ENCODE results near the gene ANO3.

Gene ANO3

GRCh38 chr11:26550022-26550421 is 218.1 kb downstream of the ANO3 start:
- no peak for DNase-seq (ENCODE audit: extremely low spot score)
- ChIA-PET POLR2A (no interaction called here), CTCF (no interaction called here)
- TF ChIP-seq CTCF (IDR thresholded peaks at IDR 0.05; ENCODE audit: control extremely low read depth, extremely low read depth, low read depth, missing control alignments), result no peak

- no peak for TF ChIP-seq CTCF (IDR thresholded peaks at IDR 0.05; ENCODE audit: control extremely low read depth, extremely low read depth, low read depth, missing control alignments)
- no peak for DNase-seq (ENCODE audit: extremely low spot score)
- CTCF ChIA-PET, result interaction anchor here (1.0 kb wide), 1 partner anchor 18 kb away, joined by 4 read pairs; no protein-coding TSS in a partner anchor
- POLR2A ChIA-PET, result no interaction called here
Measured at GRCh38 chr11:26551186-26551801, 219.4 kb downstream of the ANO3 start.

- POLR2A ChIA-PET, result no interaction called here
- no peak for TF ChIP-seq CTCF (IDR thresholded peaks at IDR 0.05; ENCODE audit: control extremely low read depth, extremely low read depth, low read depth, missing control alignments)
- DNase-seq (ENCODE audit: extremely low spot score), result no peak
- CTCF ChIA-PET, result no interaction called here
Measured at GRCh38 chr11:26553182-26553581, 221.3 kb downstream of the ANO3 start.

GRCh38 chr11:26554455-26554854 is 222.5 kb downstream of the ANO3 start:
- CTCF ChIA-PET, result no interaction called here
- no peak for DNase-seq (ENCODE audit: extremely low spot score)
- TF ChIP-seq CTCF (IDR thresholded peaks at IDR 0.05; ENCODE audit: control extremely low read depth, extremely low read depth, low read depth, missing control alignments), result no peak
- POLR2A ChIA-PET, result no interaction called here

GRCh38 chr11:26556582-26556981 is 224.7 kb downstream of the ANO3 start:
- ChIA-PET CTCF (interaction anchor here (1.2 to 2.6 kb wide), 3 partner anchors 9 to 24 kb away, joined by 3 to 7 read pairs (median 3); no protein-coding TSS in a partner anchor), POLR2A (interaction anchor here (0.5 kb wide), 1 partner anchor 109 kb away, joined by 3 read pairs; no protein-coding TSS in a partner anchor)
- DNase-seq (ENCODE audit: extremely low spot score), result no peak
- TF ChIP-seq CTCF (IDR thresholded peaks at IDR 0.05; ENCODE audit: control extremely low read depth, extremely low read depth, low read depth, missing control alignments), result no peak

DNA sequence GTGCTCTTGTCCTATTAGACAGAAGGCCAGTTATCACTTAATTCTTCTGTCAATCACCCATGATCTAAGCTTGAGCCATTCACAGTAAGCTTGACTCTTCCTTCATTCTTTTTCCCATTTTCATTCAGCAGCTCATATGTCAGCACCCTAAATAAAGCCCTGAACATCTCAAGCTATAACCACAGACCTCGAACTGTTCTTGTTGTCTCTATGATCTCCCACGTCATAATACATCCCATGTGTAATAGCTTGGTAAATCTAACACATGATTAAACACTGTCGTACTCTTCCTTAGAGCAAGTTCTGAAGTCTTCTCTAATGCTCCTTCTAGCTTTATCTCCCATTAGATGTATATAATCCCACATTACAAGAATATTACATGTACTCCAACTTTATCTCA is 225.7 kb downstream of the ANO3 start:
- DNase-seq (ENCODE audit: extremely low spot score), result no peak
- TF ChIP-seq CTCF (IDR thresholded peaks at IDR 0.05; ENCODE audit: control extremely low read depth, extremely low read depth, low read depth, missing control alignments), result no peak
- POLR2A ChIA-PET, result no interaction called here
- CTCF ChIA-PET, result interaction anchor here (2.6 kb wide), 1 partner anchor 16 kb away, joined by 7 read pairs; no protein-coding TSS in a partner anchor

Data from GM10248 (cell line).